Stimulated activated CD8-positive, alpha-beta memory T cell treated with anti-CD3 and anti-CD28 coated beads, Interleukin-4, amount 100 ng/mL, for 4 hours (primary cell): ENCODE data around the gene OAS3.
"Not testable (repeated sequence)": the region's sequence is repeated elsewhere in the genome, so short reads cannot be mapped to it uniquely, and the experiment has no call there.

ENCODE experiments used
- DNase-seq, 2 donors: peaks; one replicate each; pipeline ENCODE4 v3.0.0-alpha.2; 2020; ENCODE audit warnings: low read depth in 2 of 2, low spot score in 1 of 2

Gene OAS3

DNA sequence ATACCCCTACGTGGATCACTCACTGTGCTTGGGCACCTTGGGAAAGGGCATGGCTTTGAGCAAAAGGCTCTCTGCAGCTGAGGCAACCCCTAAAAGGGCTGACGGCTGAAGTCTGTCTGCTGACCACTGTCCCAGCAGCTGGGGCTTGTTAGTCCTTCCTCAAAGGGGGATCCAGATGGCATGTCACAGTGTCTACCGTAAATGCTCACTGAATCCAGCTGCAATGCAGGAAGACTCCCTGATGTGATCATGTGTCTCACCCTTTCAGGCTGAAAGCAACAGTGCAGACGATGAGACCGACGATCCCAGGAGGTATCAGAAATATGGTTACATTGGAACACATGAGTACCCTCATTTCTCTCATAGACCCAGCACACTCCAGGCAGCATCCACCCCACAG lies 19.2 kb upstream of the OAS3 start:
- no peak for DNase-seq

DNA sequence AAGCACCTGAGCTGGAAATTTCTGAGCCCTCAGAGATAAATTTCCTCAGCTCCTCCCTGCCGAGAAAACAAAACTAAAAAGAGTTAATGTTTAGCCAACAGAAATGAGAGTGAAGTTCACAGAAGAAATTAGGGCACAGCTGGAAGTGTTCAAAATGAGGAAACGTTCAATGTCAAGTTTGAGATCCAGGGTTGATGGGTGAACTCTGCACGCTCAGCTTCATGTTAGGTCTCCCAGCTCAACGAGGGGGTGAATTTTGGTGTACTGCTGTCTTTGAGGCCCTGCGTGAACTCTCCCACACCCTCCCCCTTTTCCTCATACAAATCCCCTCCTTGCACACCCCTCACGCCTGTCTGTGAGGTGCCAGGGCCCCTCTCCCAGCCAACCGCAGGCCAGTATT lies 13.3 kb upstream of the OAS3 start:
- no peak for DNase-seq

- not testable (repeated sequence) for DNase-seq
Measured at GRCh38 chr12:112926416-112927033, 11.7 kb upstream of the OAS3 start.

- DNase-seq, result no peak
Measured at GRCh38 chr12:112927475-112927874, 10.8 kb upstream of the OAS3 start.

GRCh38 chr12:112927925-112928324 lies 10.3 kb upstream of the OAS3 start:
- no peak for DNase-seq

GRCh38 chr12:112928978-112929377 lies 9.3 kb upstream of the OAS3 start:
- DNase-seq, result no peak

DNA sequence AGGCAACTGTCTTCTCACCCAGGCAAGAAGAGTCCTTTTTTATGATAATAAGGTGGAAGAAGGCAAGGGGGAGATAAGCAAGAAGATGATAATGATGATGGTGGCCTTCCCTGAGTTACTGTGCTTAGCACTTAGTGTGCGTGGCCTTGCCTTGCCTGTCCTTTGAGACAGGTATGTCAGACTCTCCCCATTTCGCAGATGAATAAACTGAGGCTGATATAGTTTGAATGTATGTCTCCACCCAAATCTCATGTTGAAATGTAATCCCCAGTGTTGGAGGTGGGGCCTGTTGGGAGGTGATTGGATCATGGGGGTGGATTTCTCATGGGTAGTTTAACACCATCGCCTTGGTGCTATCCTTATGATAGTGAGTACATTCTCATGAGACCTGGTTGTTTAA lies 8.6 kb upstream of the OAS3 start:
- DNase-seq, result no peak

DNA sequence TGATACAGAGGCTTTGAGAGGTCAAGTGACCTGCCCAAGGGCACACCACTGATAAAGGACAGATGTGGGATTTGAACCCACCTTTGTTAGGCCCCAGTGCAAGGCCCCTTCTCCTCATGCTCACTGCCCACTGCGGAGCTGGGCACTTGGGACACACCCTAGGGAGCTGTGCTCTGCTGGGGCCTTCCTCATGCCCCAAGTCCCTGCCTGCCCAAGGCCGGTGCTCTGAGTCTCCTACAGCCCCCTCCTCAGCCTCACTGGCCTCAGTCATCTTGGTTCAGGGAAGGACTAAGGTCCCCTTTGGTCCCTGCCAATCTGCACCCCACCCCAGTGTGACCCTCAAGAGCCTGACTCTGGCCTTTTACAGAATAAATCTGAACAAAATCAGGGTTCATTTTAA lies 7.9 kb upstream of the OAS3 start:
- DNase-seq, result no peak

DNA sequence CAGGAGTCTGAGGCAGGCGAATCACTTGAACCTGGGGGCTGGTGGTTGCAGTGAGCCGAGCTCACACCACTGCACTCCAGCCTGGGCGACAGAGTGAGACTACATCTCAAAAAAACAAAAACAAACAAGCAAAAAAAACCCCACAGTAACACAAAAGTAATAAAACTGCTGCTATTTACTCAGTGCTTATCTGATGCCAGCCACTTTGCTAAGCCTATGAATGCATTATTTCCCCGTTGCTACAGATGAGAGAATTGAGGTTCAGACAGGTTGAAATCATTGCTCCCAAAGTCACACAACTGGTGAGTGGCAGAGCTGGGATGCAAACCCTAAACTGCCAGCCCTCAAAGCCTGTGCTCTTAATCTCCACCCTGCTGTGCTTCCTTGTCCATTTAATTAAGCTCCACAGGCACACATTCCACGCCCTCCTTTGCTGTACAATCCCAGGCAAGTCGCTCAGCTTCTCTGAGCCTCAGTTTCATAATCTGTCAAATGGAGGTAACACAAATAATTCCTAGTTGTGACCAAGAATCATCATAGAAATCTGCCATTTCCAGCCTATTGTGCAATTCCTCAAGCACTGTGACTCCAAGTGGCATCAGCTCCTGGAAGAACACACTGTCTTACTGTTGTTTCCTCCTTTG lies 5.7 kb upstream of the OAS3 start:
- no peak for DNase-seq

DNA sequence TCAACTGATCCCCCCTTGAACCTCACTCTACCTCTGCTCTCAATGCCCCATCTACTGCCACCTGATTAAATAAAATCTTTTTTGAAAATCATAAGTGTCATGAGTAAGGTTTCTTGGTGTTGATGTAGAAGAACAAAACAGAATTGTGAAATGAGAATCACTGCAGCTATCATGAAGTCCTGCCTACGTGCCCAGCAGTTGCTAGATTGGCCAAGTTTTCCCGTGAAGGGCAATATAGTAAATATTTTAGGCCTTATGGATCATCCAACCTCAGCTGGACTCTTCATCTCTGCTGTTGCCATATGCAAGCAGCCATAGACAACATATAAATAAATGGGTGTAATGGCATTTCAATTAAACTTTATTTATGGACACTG lies 5.2 kb upstream of the OAS3 start:
- no peak for DNase-seq

DNA sequence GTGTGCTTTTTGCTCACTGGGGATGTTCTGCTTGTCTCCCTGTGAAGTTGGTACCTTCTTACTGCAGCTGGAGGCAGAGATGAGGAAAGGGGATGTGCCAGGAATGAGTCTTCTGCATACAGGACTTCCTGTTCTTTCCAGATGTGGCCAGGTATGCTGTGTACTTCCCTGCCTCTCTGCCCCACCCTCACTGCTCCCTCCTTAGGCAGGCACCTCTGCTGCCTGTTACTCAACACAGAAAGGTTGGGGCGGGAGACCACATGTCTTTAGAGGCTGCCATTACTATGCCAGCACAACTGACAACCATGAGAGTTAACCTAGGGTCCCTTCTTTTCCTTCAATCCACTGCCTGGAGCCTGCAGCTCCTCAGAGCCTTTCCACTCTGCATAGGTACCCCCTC lies 2.0 kb upstream of the OAS3 start:
- no peak for DNase-seq

GRCh38 chr12:112936927-112937326 lies 1.3 kb upstream of the OAS3 start:
- DNase-seq, result no peak

- no peak for DNase-seq
Measured at GRCh38 chr12:112938751-112939150, 477 bp downstream of the OAS3 start.

- DNase-seq, result no peak
Measured at GRCh38 chr12:112939761-112940381, 1.6 kb downstream of the OAS3 start.

DNA sequence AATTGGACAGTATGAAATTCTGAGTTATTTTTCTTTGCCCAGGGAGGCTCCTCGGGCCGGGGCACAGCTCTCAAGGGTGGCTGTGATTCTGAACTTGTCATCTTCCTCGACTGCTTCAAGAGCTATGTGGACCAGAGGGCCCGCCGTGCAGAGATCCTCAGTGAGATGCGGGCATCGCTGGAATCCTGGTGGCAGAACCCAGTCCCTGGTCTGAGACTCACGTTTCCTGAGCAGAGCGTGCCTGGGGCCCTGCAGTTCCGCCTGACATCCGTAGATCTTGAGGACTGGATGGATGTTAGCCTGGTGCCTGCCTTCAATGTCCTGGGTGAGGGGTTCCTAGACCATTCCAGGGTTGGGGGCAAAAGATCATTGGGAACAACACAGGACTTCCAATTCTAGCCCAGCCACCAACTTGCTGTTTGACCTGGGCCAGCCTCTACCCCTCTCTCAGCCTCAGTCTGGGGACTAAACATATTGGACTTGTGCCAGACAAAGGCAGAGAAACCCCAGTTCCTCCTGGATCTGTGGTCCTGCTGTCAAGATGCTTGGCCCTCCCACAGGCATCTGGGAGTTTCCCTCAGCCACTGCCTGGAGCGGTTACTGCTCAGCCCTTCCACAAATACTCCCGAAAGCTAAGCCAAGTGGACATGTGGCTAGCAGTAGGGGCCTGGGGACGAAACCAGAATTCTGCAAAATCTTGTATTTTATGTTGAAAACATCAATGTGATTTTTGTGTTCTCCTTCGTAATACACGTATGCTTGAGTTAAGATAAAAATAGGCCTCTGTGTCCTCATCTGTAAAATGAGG lies 3.5 kb downstream of the OAS3 start:
- no peak for DNase-seq

DNA sequence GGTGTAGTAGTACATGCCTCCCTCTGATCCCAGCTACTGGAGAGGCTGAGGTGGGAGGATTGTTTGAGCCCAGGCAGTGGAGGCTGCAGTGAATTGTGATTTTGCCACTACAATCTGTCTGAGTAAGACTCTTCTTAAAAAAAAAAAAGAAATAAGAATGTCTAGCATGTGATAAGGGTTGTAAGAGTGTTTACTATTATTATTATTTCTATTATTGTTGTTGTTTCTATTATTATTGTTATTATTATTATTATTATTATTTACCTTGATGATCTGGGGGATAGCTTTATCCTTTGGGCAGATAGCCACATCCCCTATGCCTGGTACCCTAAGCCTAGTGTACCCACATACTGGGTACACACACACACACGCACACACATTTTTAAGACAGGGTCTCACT lies 4.3 kb downstream of the OAS3 start:
- DNase-seq, result no peak

DNA sequence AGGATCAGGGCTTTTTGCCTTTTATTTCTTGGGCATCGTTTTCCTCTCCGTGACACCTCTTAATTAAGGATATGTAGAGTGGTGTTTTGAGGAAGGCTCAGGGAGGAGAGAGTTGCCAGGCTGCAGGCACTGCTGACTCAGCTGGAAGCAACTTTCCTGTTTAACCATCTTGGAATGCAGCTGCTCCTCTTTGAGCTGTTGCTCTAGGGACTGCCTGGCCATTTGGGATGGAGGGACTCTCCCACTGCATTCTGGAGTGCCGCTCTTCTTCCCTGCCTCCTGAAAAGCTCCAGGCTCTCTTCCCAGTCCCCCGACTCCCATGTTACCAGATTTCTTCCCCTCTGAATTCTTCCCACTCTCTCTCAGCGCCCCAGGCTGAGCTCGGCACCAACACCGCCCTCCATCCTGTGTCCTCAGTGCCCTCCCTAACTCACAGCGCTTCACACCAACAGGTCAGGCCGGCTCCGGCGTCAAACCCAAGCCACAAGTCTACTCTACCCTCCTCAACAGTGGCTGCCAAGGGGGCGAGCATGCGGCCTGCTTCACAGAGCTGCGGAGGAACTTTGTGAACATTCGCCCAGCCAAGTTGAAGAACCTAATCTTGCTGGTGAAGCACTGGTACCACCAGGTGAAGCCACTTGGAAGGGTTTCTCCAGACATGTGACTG lies 5.9 kb downstream of the OAS3 start:
- DNase-seq, result no peak

DNA sequence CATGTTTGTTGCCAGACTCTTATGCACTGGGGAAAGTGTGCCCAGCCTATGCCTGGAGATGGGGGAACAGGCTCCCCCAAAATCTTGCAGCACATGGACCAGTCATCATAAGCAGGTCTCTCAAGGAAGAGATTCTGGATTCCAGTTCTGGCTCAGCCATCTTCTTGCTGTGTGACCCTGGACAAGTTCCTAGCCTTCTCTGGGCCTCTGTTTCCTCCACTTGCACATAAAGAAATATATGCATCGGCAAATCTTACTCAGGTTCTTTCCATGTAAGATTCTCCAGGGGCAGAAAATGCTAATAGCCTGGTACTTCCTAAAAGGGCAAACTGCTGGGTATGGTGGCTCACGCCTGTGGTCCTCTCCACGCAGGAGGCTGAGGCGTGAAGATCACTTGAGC lies 7.2 kb downstream of the OAS3 start:
- DNase-seq, result no peak

- no peak for DNase-seq
Measured at GRCh38 chr12:112946236-112947000, 8.1 kb downstream of the OAS3 start.

- DNase-seq, result no peak
Measured at GRCh38 chr12:112947314-112947713, 9.0 kb downstream of the OAS3 start.

DNA sequence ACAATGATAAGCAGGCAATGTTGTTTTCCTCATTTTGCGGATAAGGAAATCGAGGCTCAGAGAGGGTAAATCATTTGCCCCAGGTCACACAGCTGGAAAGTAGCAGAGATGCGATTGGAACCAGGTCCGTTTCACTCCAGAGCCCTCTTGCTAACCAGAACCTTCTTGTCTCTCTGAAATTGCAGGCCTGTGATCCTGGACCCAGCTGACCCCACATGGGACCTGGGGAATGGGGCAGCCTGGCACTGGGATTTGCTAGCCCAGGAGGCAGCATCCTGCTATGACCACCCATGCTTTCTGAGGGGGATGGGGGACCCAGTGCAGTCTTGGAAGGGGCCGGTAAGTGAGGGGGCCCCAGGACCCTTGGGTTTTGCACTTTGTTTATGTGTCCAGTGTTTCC lies 9.5 kb downstream of the OAS3 start:
- DNase-seq, result no peak
